Gastroesophageal sphincter (tissue), 4 donors: Measurements from ENCODE around the gene SCEL. TPM values are rescaled to one million over a fixed set of nuclear protein-coding genes. Genes with fewer than 3 reads are reported as not detected.

Experiments
- ATAC-seq: fragments of 150-250 bp; one replicate; pipeline ENCODE4 v1.9.1; 2016; ENCODE audit warnings: mild to moderate bottlenecking, moderate library complexity
- H3K27ac ChIP-seq, 4 donors: fragments of 200-600 bp; sonication (generic) in 3 of 4; 1 replicate in 3 of 4; 2 replicates in 1 of 4; pipeline ENCODE4 v1.5.1; 2016 to 2019
- H3K27me3 ChIP-seq: fragments of 200-600 bp; sonication (generic); one replicate; pipeline ENCODE4 v1.5.1; 2019
- H3K36me3 ChIP-seq, 2 donors: fragments of 200-600 bp; sonication (generic); one replicate each; pipeline ENCODE4 v1.5.1; 2019; ENCODE audit warnings: control low read depth in 1 of 2
- H3K4me1 ChIP-seq, 3 donors: fragments of 200-600 bp; sonication (generic); 1 replicate in 2 of 3; 2 replicates in 1 of 3; pipeline ENCODE4 v1.5.1; 2016 to 2019; ENCODE audit warnings: control low read depth in 2 of 3
- H3K4me3 ChIP-seq, 2 donors: fragments of 200-600 bp; sonication (generic); one replicate each; pipeline ENCODE4 v1.5.1; 2019; ENCODE audit warnings: mild to moderate bottlenecking in 1 of 2, moderate library complexity in 1 of 2
- H3K9me3 ChIP-seq, 3 donors: fragments of 200-600 bp; sonication (generic); one replicate each; pipeline ENCODE4 v1.5.1; 2017 to 2019; ENCODE audit warnings: control low read depth in 2 of 3
- CTCF ChIP-seq, 4 experiments: fragments of 200-600 bp in 2 of 4; fragments of 450-650 bp in 2 of 4; sonication (generic) in 1 of 4; IDR thresholded peaks; one replicate each; pipeline ENCODE4 v1.5.1; 2017 to 2019; ENCODE audit warnings: antibody characterized with exemption in 4 of 4, mild to moderate bottlenecking in 2 of 4, moderate library complexity in 2 of 4
- EP300 ChIP-seq: sonication (generic); formaldehyde crosslinking; IDR thresholded peaks from one replicate; pipeline ENCODE4 v1.6.1; 2017; ENCODE audit warnings: antibody characterized with exemption, mild to moderate bottlenecking
- POLR2A ChIP-seq, 2 donors: fragments of 450-650 bp; IDR thresholded peaks; one replicate each; pipeline ENCODE4 v1.6.1; 2017; ENCODE audit warnings: antibody characterized with exemption in 2 of 2, mild to moderate bottlenecking in 2 of 2, moderate library complexity in 1 of 2
- POLR2AphosphoS5 ChIP-seq: sonication (generic); formaldehyde crosslinking; IDR thresholded peaks from one replicate; pipeline ENCODE4 v1.6.1; 2017; ENCODE audit warnings: antibody characterized with exemption
- WGBS, 2 donors: methylation state at CpG; one replicate each; pipeline ENCODE4 v1.1.5; 2018; ENCODE audit warnings: low coverage in 1 of 2; 5-methylcytosine and 5-hydroxymethylcytosine counted together
- total RNA-seq, 4 donors: library from RNA; depleted of rRNA; stranded (reverse); fragments of >200 nt; gene quantifications; one replicate each; pipeline ENCODE4 v1.1.0, GENCODE V29; 2016

Gene SCEL
- total RNA-seq, 4 donors from 2014 or later = 0.54 to 14.6 (median 1.0) TPM

DNA sequence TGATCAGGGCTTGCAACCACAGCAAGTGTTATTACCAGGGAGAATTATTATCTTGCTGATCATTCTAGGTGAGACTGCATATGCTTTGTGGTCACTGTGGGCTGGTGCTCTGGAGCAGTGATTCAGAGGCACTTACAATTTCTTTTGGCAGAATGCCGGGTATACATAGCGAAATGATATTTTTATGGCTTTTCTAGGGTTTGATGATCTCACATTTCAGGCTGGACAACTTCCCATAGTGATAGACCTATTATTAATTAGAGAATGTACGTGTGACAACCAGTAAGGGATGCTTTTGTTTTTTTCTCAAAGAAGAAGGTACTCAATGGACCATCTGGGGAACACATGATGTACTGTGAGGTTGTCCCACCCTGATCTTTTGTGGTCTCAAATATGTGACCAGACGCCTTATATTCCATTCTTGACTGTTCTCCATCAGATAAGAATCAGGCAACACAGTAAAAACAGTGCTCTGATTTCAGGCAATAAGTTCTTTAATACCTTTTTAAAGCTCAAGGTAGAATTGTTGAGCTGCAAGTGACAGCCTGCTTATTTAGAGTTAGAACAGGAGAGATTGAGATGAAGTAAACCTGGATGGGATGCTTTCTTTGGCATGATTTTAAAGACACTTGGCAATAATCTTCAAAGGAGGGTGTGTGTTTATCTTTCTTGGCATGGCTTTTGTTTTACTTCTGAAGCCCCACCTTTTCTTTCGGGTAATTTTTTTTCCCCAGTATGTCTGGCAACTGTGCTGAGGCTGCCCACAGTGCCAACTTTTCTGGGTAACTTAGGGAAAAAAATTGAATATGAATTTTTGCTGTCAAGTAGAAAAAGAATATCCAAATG lies 27.4 kb upstream of the SCEL start:
- Histone ChIP-seq H3K4me3 (no peak overlapping the region), H3K27me3 (no peaks in the 10 kb centered on the region), H3K4me1 (peaks cover 0 to 19% (median 3%) of the 10 kb centered on the region in 3 donors), H3K27ac (no peak overlapping the region), H3K36me3 (no peaks in the 10 kb centered on the region), H3K9me3 (no peaks in the 10 kb centered on the region)
- WGBS, 2 donors = 25% methylated on average over 5 of the region's 5 CpGs
- TF ChIP-seq CTCF (IDR thresholded peaks at IDR 0.05) (no peak), EP300 (no peak), POLR2AphosphoS5 (no peak), POLR2A (IDR thresholded peaks at IDR 0.05) (no peak)
- ATAC-seq = no peak

DNA sequence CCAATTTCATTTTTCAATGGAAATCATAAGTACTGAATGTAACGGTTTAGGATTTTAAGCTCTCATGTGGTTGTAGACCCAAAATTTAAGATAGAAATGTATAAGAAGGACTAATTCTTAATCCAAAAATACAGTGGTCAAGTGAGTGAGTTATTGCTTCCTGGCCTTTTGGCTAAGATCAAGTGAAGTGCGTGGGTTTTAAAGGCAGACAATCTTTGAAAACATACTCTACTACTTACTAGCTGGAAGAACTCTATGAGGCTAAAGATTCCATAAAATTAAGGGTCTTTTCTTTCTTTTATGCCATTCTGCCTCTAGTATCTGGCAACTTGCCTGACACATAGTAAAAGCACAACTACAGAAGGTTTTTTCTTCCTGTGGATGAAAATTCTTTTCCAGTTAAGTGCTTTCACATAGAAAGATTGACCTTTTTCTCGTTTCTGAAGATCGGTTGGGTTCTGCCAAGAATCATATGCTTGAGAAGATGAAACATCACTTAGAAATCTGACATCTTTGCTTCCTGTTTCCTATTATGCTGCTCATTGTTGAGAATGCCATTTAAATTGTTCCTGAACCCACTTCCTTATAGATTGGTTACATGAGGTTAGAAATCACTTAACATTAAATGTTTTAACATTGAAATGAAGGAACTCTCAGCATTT lies 26.4 kb upstream of the SCEL start:
- Histone ChIP-seq H3K27ac (no peak overlapping the region), H3K4me3 (no peak overlapping the region), H3K9me3 (no peaks in the 10 kb centered on the region), H3K4me1 (peaks cover 0 to 19% (median 3%) of the 10 kb centered on the region in 3 donors), H3K36me3 (no peaks in the 10 kb centered on the region), H3K27me3 (no peaks in the 10 kb centered on the region)
- TF ChIP-seq POLR2AphosphoS5 = no peak
- TF ChIP-seq EP300 = no peak
- TF ChIP-seq POLR2A (IDR thresholded peaks at IDR 0.05) = no peak
- TF ChIP-seq CTCF (IDR thresholded peaks at IDR 0.05) = no peak
- WGBS, 2 donors = 23 to 24% methylated on average over 4 of the region's 4 CpGs
- ATAC-seq = no peak

DNA sequence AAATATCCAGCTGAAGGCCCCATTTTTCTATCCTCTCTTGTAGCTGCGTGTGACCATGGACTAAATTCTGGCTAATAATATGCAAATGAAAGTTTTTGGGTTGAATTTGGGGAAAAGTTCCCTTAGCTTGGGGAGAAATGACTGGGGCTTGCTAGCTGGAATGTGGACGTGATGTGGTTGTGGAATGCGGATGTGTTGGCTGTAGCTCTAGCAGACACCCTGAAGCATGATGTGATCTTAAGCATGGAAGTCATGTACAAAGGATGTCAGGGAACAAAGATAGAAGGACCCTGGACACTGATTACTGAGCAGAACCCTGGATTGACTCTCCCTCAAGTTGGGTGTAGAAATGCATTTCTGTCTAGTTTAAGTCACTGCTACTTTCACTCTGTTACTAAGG lies 25.4 kb upstream of the SCEL start:
- no peaks in the 10 kb centered on the region for H3K9me3 ChIP-seq
- H3K4me1 ChIP-seq = peaks cover 0 to 19% (median 3%) of the 10 kb centered on the region in 3 donors
- no peak overlapping the region for H3K4me3 ChIP-seq
- no peak overlapping the region for H3K27ac ChIP-seq
- no peaks in the 10 kb centered on the region for H3K27me3 ChIP-seq
- 89 to 100% methylated on average over 2 to 3 of the region's 3 CpGs for WGBS, 2 donors
- no peak for ATAC-seq
- TF ChIP-seq EP300 (no peak), POLR2AphosphoS5 (no peak), POLR2A (IDR thresholded peaks at IDR 0.05) (no peak), CTCF (IDR thresholded peaks at IDR 0.05) (no peak)
- H3K36me3 ChIP-seq = no peaks in the 10 kb centered on the region

DNA sequence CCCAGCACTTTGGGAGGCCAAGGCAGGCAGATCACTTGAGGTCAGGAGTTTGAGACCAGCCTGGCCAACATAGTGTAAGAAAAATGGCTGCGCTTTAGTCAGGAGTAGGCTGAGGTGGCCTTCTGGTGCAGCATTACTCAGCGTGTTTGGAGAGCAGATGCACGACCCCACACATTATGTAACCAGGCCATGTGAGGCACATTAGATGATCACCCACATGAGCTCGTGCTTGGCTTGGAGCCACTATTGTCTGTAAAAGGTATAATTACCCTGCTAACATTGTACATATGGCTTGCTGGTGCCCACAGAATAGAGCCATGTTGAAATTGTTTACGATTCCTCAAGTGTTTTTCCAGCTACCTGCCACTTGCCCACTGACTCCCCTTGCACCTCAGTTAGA lies 24.0 kb upstream of the SCEL start:
- no peak for ATAC-seq
- TF ChIP-seq POLR2AphosphoS5 (no peak), POLR2A (IDR thresholded peaks at IDR 0.05) (no peak), CTCF (IDR thresholded peaks at IDR 0.05) (no peak), EP300 (no peak)

More for the DNA sequence above, 24.0 kb upstream of the SCEL start:
- WGBS, 2 donors = 60 to 65% methylated on average over 5 of the region's 5 CpGs
- H3K9me3 ChIP-seq = no peaks in the 10 kb centered on the region
- H3K27ac ChIP-seq = no peak overlapping the region
- H3K4me1 ChIP-seq = peaks cover 0 to 19% (median 3%) of the 10 kb centered on the region in 3 donors
- no peaks in the 10 kb centered on the region for H3K27me3 ChIP-seq
- H3K4me3 ChIP-seq = no peak overlapping the region
- H3K36me3 ChIP-seq = no peaks in the 10 kb centered on the region
